ENCODE measurements around the gene ZNF701. TPM values are rescaled to one million over a fixed set of nuclear protein-coding genes. Genes with fewer than 3 reads are reported as not detected.

The ZNF701 gene
- polyA plus RNA-seq, 1 of the 3 experiments (the other 2 are of a cell fraction) = 3.8 TPM

- Histone ChIP-seq H3K9me3 (no peaks in the 10 kb centered on the region), H4K20me1 (ENCODE audit: insufficient read depth) (no peaks in the 10 kb centered on the region), H3K4me3 (ENCODE audit: low read depth in 2 of 2, low read length in 1 of 2) (no peak overlapping the region), H3K27ac (ENCODE audit: low read depth in 2 of 2, low read length in 1 of 2) (no peak overlapping the region), H3K4me1 (ENCODE audit: control insufficient read depth in 1 of 2, insufficient read depth in 2 of 2, low read depth in 1 of 2, low read length in 1 of 2) (peaks cover 0 to 7% of the 10 kb centered on the region in 2 experiments; a peak in 1 of 4 replicates), H3F3A (replicated peaks; ENCODE audit: insufficient read depth) (peaks cover 16% of the 10 kb centered on the region), H3K27me3 (ENCODE audit: insufficient read depth) (no peaks in the 10 kb centered on the region), H3K9ac (no peak overlapping the region), H3K9me2 (no peaks in the 10 kb centered on the region), H3K36me3 (replicated peaks in 1 of 2; ENCODE audit: control insufficient read depth in 1 of 2, insufficient read depth in 2 of 2, low read length in 1 of 2) (peaks cover 0 to 5% of the 10 kb centered on the region in 2 experiments), H3K4me2 (0 out of 2 replicates have a peak overlapping the region, but pooled peaks have one; percentile 92), H2AFZ (ENCODE audit: low read depth) (no peak overlapping the region), H3K79me2 (ENCODE audit: insufficient read depth) (peaks cover 11% of the 10 kb centered on the region; the same call in 1 of the 2 replicates)
- POLR2A ChIA-PET = no interaction called here
- 79% methylated on average over 11 of the region's 11 CpGs for WGBS (ENCODE audit: low lambda C conversion rate)
- CTCF ChIA-PET = interaction anchor here (1.0 kb wide), 1 partner anchor 358 kb away, joined by 3 read pairs; no protein-coding TSS in a partner anchor
- no peak for DNase-seq
- TF ChIP-seq USF2 (IDR thresholded peaks at IDR 0.05; ENCODE audit: borderline replicate concordance, low read depth, low read length) (no peak), GABPA (IDR thresholded peaks at IDR 0.05; ENCODE audit: low read depth) (no peak), REST (IDR thresholded peaks at IDR 0.05; ENCODE audit: low read depth, low read length) (no peak), CHD2 (IDR thresholded peaks at IDR 0.05; ENCODE audit: low read length, partially characterized antibody) (no peak), RFX5 (IDR thresholded peaks at IDR 0.05; ENCODE audit: low read length) (no peak), USF1 (IDR thresholded peaks at IDR 0.05; ENCODE audit: borderline replicate concordance, low read depth) (no peak), MEF2A (IDR thresholded peaks at IDR 0.05; ENCODE audit: borderline replicate concordance, low read depth) (no peak), ELF1 (IDR thresholded peaks at IDR 0.05) (no peak), RXRA (IDR thresholded peaks at IDR 0.05; ENCODE audit: borderline replicate concordance, low read depth) (no peak), NRF1 (IDR thresholded peaks at IDR 0.05; ENCODE audit: low read depth, low read length) (no peak)
Observed at GRCh38 chr19:52635786-52636570, 65.9 kb downstream of the ZNF701 start.

Small RNA genes lying within 50 kb of the gene (small RNA-seq; reads per million reads assigned to genes)
- 0 reads per million in 7 experiments for gene RPL39P34

Other genes with a start within 250 kb of the ZNF701 start
- gene ZNF610, start 234.0 kb upstream of the ZNF701 start, polyA plus RNA-seq (2012; rRNA removed) = 1.9 and 2.9 TPM in 2 replicates
- gene ZNF880, start 200.4 kb upstream of the ZNF701 start, polyA plus RNA-seq (2012; rRNA removed) = 22.6 and 27.8 TPM in 2 replicates
- 14.0 and 26.5 TPM in 2 replicates for gene ZNF528, start 172.4 kb upstream of the ZNF701 start, polyA plus RNA-seq (2012; rRNA removed)
- not detected in 2 replicates for gene ZNF534, start 141.1 kb upstream of the ZNF701 start, polyA plus RNA-seq (2012; rRNA removed)
- gene ZNF578, start 116.7 kb upstream of the ZNF701 start, polyA plus RNA-seq (2012; rRNA removed) = 2.5 and 3.3 TPM in 2 replicates
- gene ZNF808, start 42.6 kb upstream of the ZNF701 start, polyA plus RNA-seq (2012; rRNA removed) = 3.3 and 4.4 TPM in 2 replicates
- gene ZNF83, start 68.1 kb downstream of the ZNF701 start, polyA plus RNA-seq (2012; rRNA removed) = 30.1 and 60.6 TPM in 2 replicates
- gene ZNF611, start 164.8 kb downstream of the ZNF701 start, polyA plus RNA-seq (2012; rRNA removed) = 2.6 and 3.3 TPM in 2 replicates
- 9.9 and 12.3 TPM in 2 replicates for gene ZNF600, start 216.5 kb downstream of the ZNF701 start, polyA plus RNA-seq (2012; rRNA removed)

Data from SK-N-SH (cell line).